ENCODE data around the gene ZBTB20. TPM values are rescaled to one million over a fixed set of nuclear protein-coding genes. Genes with fewer than 3 reads are reported as not detected.

The ZBTB20 gene
- total RNA-seq, 1 donor from 2014 or later: 62.0 TPM

GRCh38 chr3:115038817-115039216 lies 108.3 kb downstream of the ZBTB20 start:
- Histone ChIP-seq H3K4me3 (no peak overlapping the region), H3K36me3 (peaks cover 5% of the 10 kb centered on the region), H3K9me3 (replicated peaks) (peaks cover 13% of the 10 kb centered on the region), H3K4me1 (peaks cover 19% of the 10 kb centered on the region), H3K27ac (replicated peaks) (no peak overlapping the region), H3K27me3 (ENCODE audit: low read depth) (no peaks in the 10 kb centered on the region)
- intact Hi-C loops (cut with micrococcal nuclease): no loop called here
- TF ChIP-seq CTCF (IDR thresholded peaks at IDR 0.05; ENCODE audit: borderline replicate concordance): no peak
- DNase-seq: no peak

- Histone ChIP-seq H3K36me3 (no peaks in the 10 kb centered on the region), H3K4me1 (peaks cover 19% of the 10 kb centered on the region), H3K9me3 (replicated peaks) (no peaks in the 10 kb centered on the region), H3K4me3 (no peak overlapping the region), H3K27ac (replicated peaks) (no peak overlapping the region), H3K27me3 (ENCODE audit: low read depth) (no peaks in the 10 kb centered on the region)
- intact Hi-C loops (cut with micrococcal nuclease): no loop called here
- DNase-seq: no peak
- TF ChIP-seq CTCF (IDR thresholded peaks at IDR 0.05; ENCODE audit: borderline replicate concordance): no peak
Observed at GRCh38 chr3:115022835-115023398, 124.2 kb downstream of the ZBTB20 start.

- TF ChIP-seq CTCF (IDR thresholded peaks at IDR 0.05; ENCODE audit: borderline replicate concordance): no peak
- H3K4me3 ChIP-seq: no peak overlapping the region
- DNase-seq: no peak
- H3K4me1 ChIP-seq: peaks cover 19% of the 10 kb centered on the region
- H3K27ac ChIP-seq (replicated peaks): no peak overlapping the region
- peaks cover 3% of the 10 kb centered on the region for H3K9me3 ChIP-seq (replicated peaks)
- intact Hi-C loops (cut with micrococcal nuclease): no loop called here
- no peaks in the 10 kb centered on the region for H3K27me3 ChIP-seq (ENCODE audit: low read depth)
- peaks cover 2% of the 10 kb centered on the region for H3K36me3 ChIP-seq
Observed at GRCh38 chr3:115022199-115022598, 124.9 kb downstream of the ZBTB20 start.

GRCh38 chr3:115021061-115021460 lies 126.0 kb downstream of the ZBTB20 start:
- no peak for TF ChIP-seq CTCF (IDR thresholded peaks at IDR 0.05; ENCODE audit: borderline replicate concordance)
- Histone ChIP-seq H3K4me1 (peaks cover 19% of the 10 kb centered on the region), H3K36me3 (peaks cover 13% of the 10 kb centered on the region), H3K4me3 (no peak overlapping the region), H3K9me3 (replicated peaks) (peaks cover 15% of the 10 kb centered on the region), H3K27ac (replicated peaks) (no peak overlapping the region), H3K27me3 (ENCODE audit: low read depth) (no peaks in the 10 kb centered on the region)
- no peak for DNase-seq
- intact Hi-C loops (cut with micrococcal nuclease): no loop called here

- DNase-seq: no peak
- Histone ChIP-seq H3K27me3 (ENCODE audit: low read depth) (no peaks in the 10 kb centered on the region), H3K9me3 (replicated peaks) (peaks cover 24% of the 10 kb centered on the region), H3K4me3 (no peak overlapping the region), H3K4me1 (peaks cover 19% of the 10 kb centered on the region), H3K27ac (replicated peaks) (no peak overlapping the region), H3K36me3 (peaks cover 16% of the 10 kb centered on the region)
- TF ChIP-seq CTCF (IDR thresholded peaks at IDR 0.05; ENCODE audit: borderline replicate concordance): no peak
- intact Hi-C loops (cut with micrococcal nuclease): no loop called here
Observed at GRCh38 chr3:115019900-115020299, 127.2 kb downstream of the ZBTB20 start.
